ENCODE measurements around the gene ABHD16A.

DNA sequence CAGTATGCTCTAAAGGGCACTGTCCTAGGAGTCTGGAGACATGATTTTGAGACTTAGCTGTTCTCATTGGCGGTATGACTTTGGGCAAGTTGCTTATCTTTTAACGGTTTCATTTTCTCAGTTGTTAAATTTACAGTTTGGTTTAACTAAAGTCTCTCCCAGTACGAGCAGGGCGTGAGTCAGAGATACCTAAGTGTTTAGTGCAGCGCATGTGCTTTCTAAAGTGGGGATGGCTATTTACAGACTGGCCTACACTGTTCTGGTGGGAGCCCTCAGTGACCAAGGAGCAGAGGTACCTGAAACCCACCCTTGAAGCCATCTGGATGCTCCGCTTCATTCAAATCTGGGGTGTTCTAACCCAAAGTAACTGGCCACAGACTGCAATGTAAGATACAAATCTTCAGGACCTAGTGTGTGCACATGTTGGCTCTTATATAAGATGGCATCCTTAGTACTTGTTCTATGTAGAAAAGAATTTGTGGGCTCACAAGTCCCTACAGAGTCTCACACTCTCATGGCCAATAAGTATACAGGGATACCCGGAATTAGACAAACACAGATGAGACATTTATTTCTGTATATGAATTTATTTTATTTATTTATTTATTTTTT is 47.4 kb upstream of the ABHD16A start:
- TF ChIP-seq, protein P1, sequence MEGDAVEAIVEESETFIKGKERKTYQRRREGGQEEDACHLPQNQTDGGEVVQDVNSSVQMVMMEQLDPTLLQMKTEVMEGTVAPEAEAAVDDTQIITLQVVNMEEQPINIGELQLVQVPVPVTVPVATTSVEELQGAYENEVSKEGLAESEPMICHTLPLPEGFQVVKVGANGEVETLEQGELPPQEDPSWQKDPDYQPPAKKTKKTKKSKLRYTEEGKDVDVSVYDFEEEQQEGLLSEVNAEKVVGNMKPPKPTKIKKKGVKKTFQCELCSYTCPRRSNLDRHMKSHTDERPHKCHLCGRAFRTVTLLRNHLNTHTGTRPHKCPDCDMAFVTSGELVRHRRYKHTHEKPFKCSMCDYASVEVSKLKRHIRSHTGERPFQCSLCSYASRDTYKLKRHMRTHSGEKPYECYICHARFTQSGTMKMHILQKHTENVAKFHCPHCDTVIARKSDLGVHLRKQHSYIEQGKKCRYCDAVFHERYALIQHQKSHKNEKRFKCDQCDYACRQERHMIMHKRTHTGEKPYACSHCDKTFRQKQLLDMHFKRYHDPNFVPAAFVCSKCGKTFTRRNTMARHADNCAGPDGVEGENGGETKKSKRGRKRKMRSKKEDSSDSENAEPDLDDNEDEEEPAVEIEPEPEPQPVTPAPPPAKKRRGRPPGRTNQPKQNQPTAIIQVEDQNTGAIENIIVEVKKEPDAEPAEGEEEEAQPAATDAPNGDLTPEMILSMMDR (IDR thresholded peaks at IDR 0.05 in 8 of 11, conservative IDR thresholded peaks at IDR 0.05 in 3 of 11) = no peak
- TF ChIP-seq POLR2A (IDR thresholded peaks at IDR 0.05) = no peak
- TF ChIP-seq POLR2AphosphoS5 (IDR thresholded peaks at IDR 0.05) = no peak
